ENCODE results near the gene CD96. TPM values are rescaled to one million over a fixed set of nuclear protein-coding genes. Genes with fewer than 3 reads are reported as not detected.

Gene CD96
- total RNA-seq, 1 experiment from 2014 or later = not detected

DNA sequence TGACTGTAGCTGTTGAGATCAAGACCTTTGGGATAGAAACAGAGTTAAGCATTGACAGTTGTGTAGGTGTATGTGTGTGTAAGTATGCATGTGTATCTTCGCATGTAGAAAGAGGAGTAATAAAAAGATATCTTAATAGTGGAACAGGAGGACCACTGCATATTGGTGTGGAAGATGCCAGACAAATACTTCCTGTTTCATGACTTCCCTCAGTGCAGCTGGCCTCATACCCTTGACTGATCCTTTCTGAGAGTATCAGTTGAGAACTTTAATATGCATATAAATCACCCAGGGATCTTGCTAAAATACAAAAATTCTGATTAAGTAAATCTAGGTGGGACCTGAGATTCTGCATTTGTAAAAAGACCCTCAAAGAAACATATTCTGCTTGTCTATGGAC, 61.7 kb downstream of the CD96 start:
- Histone ChIP-seq H3K9me3 (ENCODE audit: low read length) (no peaks in the 10 kb centered on the region), H3K9me2 (replicated peaks; ENCODE audit: insufficient read depth, low read length) (no peaks in the 10 kb centered on the region), H3K79me2 (ENCODE audit: low read length) (no peaks in the 10 kb centered on the region), H4K20me1 (ENCODE audit: insufficient read depth, low read depth, low read length) (no peaks in the 10 kb centered on the region), H3K27ac (ENCODE audit: low read length) (no peak overlapping the region), H3K27me3 (ENCODE audit: low read length) (no peaks in the 10 kb centered on the region), H3K9ac (ENCODE audit: low read length) (no peak overlapping the region), H3K4me3 (ENCODE audit: low read length) (no peak overlapping the region), H3K4me1 (ENCODE audit: low read length) (peaks cover 7% of the 10 kb centered on the region), H2AFZ (ENCODE audit: low read length) (no peak overlapping the region; the same call in 1 of the 2 replicates), H3K4me2 (ENCODE audit: low read depth, low read length, poor library complexity, severe bottlenecking) (no peak overlapping the region), H3K36me3 (ENCODE audit: insufficient read depth, low read length) (no peaks in the 10 kb centered on the region)
- no peak for DNase-seq

GRCh38 chr3:111604119-111604518, 62.1 kb downstream of the CD96 start:
- DNase-seq = no peak
- no peak overlapping the region for H3K27ac ChIP-seq (ENCODE audit: low read length)

DNA sequence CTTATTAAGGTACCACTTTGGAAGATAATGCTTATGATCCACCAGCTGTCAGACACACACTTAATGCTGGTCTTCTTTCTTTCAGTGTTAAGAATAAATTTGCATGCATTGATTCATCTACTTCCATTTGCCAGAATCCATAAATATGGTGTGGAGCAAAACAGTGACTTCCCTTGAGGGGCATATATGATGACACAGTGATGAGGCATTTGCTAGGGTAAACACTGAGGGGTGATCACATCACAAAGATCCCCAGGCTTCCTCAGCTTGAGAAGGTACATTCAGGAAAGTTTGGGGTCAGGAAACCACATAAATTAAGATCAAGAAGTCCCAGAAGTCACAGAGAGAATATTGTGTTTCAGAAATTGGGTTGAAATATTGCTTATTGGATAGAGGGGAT, 63.0 kb downstream of the CD96 start:
- no peaks in the 10 kb centered on the region for H4K20me1 ChIP-seq (ENCODE audit: insufficient read depth, low read depth, low read length)
- no peak overlapping the region for H2AFZ ChIP-seq (ENCODE audit: low read length)
- no peak overlapping the region for H3K4me3 ChIP-seq (ENCODE audit: low read length)
- no peak overlapping the region for H3K27ac ChIP-seq (ENCODE audit: low read length)
- no peak overlapping the region for H3K9ac ChIP-seq (ENCODE audit: low read length)
- no peak for DNase-seq
- H3K36me3 ChIP-seq (ENCODE audit: insufficient read depth, low read length) = no peaks in the 10 kb centered on the region
- no peak overlapping the region for H3K4me2 ChIP-seq (ENCODE audit: low read depth, low read length, poor library complexity, severe bottlenecking)
- no peaks in the 10 kb centered on the region for H3K9me3 ChIP-seq (ENCODE audit: low read length)
- H3K4me1 ChIP-seq (ENCODE audit: low read length) = peaks cover 7% of the 10 kb centered on the region
- no peaks in the 10 kb centered on the region for H3K9me2 ChIP-seq (replicated peaks; ENCODE audit: insufficient read depth, low read length)
- no peaks in the 10 kb centered on the region for H3K27me3 ChIP-seq (ENCODE audit: low read length)
- H3K79me2 ChIP-seq (ENCODE audit: low read length) = no peaks in the 10 kb centered on the region

More at GRCh38 chr3:111604119-111604518, 62.1 kb downstream of the CD96 start:
- Histone ChIP-seq H3K36me3 (ENCODE audit: insufficient read depth, low read length) (no peaks in the 10 kb centered on the region), H3K4me1 (ENCODE audit: low read length) (peaks cover 7% of the 10 kb centered on the region), H3K9me3 (ENCODE audit: low read length) (no peaks in the 10 kb centered on the region), H3K4me2 (ENCODE audit: low read depth, low read length, poor library complexity, severe bottlenecking) (no peak overlapping the region), H3K9ac (ENCODE audit: low read length) (no peak overlapping the region), H3K79me2 (ENCODE audit: low read length) (no peaks in the 10 kb centered on the region), H3K9me2 (replicated peaks; ENCODE audit: insufficient read depth, low read length) (no peaks in the 10 kb centered on the region), H4K20me1 (ENCODE audit: insufficient read depth, low read depth, low read length) (no peaks in the 10 kb centered on the region), H3K27me3 (ENCODE audit: low read length) (no peaks in the 10 kb centered on the region), H2AFZ (ENCODE audit: low read length) (no peak overlapping the region), H3K4me3 (ENCODE audit: low read length) (no peak overlapping the region)

DNA sequence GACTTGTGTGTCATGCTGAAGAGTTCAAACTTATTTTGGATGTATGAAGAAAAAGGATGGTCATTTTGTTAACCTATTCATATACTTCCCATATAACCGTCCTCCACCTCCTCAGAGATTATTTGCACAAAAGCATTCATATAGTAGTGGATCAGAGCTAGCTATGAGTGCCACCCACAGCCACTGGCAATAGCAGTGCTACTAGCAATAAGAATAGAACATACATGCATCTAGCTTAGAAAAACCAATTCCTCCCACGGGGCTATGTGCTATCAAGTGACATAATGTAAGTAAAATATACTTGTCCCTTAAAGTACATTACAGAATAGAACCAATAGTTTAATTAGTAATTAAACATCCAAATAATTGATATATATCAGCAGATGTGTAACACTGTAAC, 63.5 kb downstream of the CD96 start:
- no peaks in the 10 kb centered on the region for H4K20me1 ChIP-seq (ENCODE audit: insufficient read depth, low read depth, low read length)
- no peaks in the 10 kb centered on the region for H3K79me2 ChIP-seq (ENCODE audit: low read length)
- no peaks in the 10 kb centered on the region for H3K9me2 ChIP-seq (replicated peaks; ENCODE audit: insufficient read depth, low read length)
- H3K9me3 ChIP-seq (ENCODE audit: low read length) = no peaks in the 10 kb centered on the region
- H3K9ac ChIP-seq (ENCODE audit: low read length) = no peak overlapping the region
- no peaks in the 10 kb centered on the region for H3K36me3 ChIP-seq (ENCODE audit: insufficient read depth, low read length)
- H2AFZ ChIP-seq (ENCODE audit: low read length) = no peak overlapping the region
- no peak overlapping the region for H3K4me3 ChIP-seq (ENCODE audit: low read length)
- H3K4me1 ChIP-seq (ENCODE audit: low read length) = peaks cover 10% of the 10 kb centered on the region
- H3K4me2 ChIP-seq (ENCODE audit: low read depth, low read length, poor library complexity, severe bottlenecking) = no peak overlapping the region
- DNase-seq = no peak
- no peak overlapping the region for H3K27ac ChIP-seq (ENCODE audit: low read length)
- no peaks in the 10 kb centered on the region for H3K27me3 ChIP-seq (ENCODE audit: low read length)

DNA sequence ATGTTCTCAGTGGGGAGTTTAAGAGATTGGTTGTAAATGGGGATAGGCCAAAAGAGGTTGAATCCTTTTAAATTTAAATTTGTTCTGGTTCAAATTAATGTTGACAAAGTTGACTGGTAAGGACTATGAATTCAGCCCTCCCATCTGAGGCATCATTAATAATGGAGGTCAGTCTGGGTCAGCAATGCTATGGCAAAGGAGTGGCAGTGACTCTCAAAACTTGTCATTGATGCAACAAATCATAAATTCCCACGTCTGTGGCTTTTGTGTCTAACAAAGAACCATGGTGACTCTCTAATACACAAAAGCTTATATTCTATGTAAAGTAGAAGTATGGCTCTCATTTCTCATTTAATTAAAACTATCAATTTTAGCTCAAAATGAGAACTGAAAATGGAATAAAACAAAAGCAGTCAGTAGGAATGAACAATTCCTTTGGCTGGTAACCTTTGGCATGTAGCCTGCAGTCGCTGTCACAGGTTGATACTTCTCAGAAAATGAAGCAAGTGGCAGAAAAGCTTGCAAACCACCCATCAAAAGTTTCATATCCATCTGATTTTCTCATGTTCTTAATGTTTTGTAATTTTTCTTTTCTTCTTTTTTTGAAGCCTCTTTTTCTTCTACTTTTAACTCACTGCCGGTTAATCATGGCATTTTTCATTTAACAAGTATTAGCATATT, 65.4 kb downstream of the CD96 start:
- no peaks in the 10 kb centered on the region for H3K79me2 ChIP-seq (ENCODE audit: low read length)
- no peak overlapping the region for H3K27ac ChIP-seq (ENCODE audit: low read length)
- DNase-seq = peak; percentile 35
- H3K27me3 ChIP-seq (ENCODE audit: low read length) = no peaks in the 10 kb centered on the region
- no peaks in the 10 kb centered on the region for H3K36me3 ChIP-seq (ENCODE audit: insufficient read depth, low read length)
- peaks cover 10% of the 10 kb centered on the region for H3K4me1 ChIP-seq (ENCODE audit: low read length)
- no peaks in the 10 kb centered on the region for H4K20me1 ChIP-seq (ENCODE audit: insufficient read depth, low read depth, low read length)
- no peak overlapping the region for H2AFZ ChIP-seq (ENCODE audit: low read length)
- H3K4me3 ChIP-seq (ENCODE audit: low read length) = no peak overlapping the region
- no peak overlapping the region for H3K9ac ChIP-seq (ENCODE audit: low read length)
- no peak overlapping the region for H3K4me2 ChIP-seq (ENCODE audit: low read depth, low read length, poor library complexity, severe bottlenecking)
- H3K9me3 ChIP-seq (ENCODE audit: low read length) = no peaks in the 10 kb centered on the region
- no peaks in the 10 kb centered on the region for H3K9me2 ChIP-seq (replicated peaks; ENCODE audit: insufficient read depth, low read length)

GRCh38 chr3:111608383-111608782, 66.4 kb downstream of the CD96 start:
- no peaks in the 10 kb centered on the region for H3K36me3 ChIP-seq (ENCODE audit: insufficient read depth, low read length)
- peaks cover 8% of the 10 kb centered on the region for H3K4me1 ChIP-seq (ENCODE audit: low read length)
- no peak overlapping the region for H3K9ac ChIP-seq (ENCODE audit: low read length)
- DNase-seq = no peak
- no peaks in the 10 kb centered on the region for H3K9me3 ChIP-seq (ENCODE audit: low read length)
- no peaks in the 10 kb centered on the region for H3K79me2 ChIP-seq (ENCODE audit: low read length)
- H3K4me3 ChIP-seq (ENCODE audit: low read length) = no peak overlapping the region
- no peak overlapping the region for H3K27ac ChIP-seq (ENCODE audit: low read length)
- H3K4me2 ChIP-seq (ENCODE audit: low read depth, low read length, poor library complexity, severe bottlenecking) = no peak overlapping the region
- no peak overlapping the region for H2AFZ ChIP-seq (ENCODE audit: low read length)
- H3K9me2 ChIP-seq (replicated peaks; ENCODE audit: insufficient read depth, low read length) = no peaks in the 10 kb centered on the region
- no peaks in the 10 kb centered on the region for H3K27me3 ChIP-seq (ENCODE audit: low read length)
- no peaks in the 10 kb centered on the region for H4K20me1 ChIP-seq (ENCODE audit: insufficient read depth, low read depth, low read length)

DNA sequence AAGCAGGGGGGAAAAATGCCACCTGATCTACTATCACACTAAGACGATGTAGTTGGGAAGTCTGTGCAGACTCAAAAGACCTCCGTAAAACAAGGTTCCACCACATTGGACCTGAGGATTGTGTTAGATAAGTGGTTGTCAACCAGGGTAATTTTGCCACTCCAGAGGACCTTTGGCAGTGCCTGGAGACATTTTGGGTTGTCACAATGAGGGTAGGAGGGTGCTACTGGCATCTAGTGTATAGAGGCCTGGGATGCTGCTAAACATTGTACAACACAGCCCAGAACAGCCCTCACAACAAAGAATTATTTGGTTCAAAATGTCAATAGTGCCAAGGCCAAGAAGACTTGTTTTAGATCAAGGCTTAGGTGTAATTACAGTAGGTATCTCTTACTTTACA, 67.7 kb downstream of the CD96 start:
- Histone ChIP-seq H3K27ac (ENCODE audit: low read length) (no peak overlapping the region), H3K4me2 (ENCODE audit: low read depth, low read length, poor library complexity, severe bottlenecking) (no peak overlapping the region), H3K79me2 (ENCODE audit: low read length) (no peaks in the 10 kb centered on the region), H3K9me3 (ENCODE audit: low read length) (no peaks in the 10 kb centered on the region), H2AFZ (ENCODE audit: low read length) (no peak overlapping the region), H3K27me3 (ENCODE audit: low read length) (no peaks in the 10 kb centered on the region), H3K9ac (ENCODE audit: low read length) (no peak overlapping the region), H3K9me2 (replicated peaks; ENCODE audit: insufficient read depth, low read length) (no peaks in the 10 kb centered on the region), H3K4me1 (ENCODE audit: low read length) (peaks cover 3% of the 10 kb centered on the region; the same call in 1 of the 2 replicates), H4K20me1 (ENCODE audit: insufficient read depth, low read depth, low read length) (no peaks in the 10 kb centered on the region), H3K36me3 (ENCODE audit: insufficient read depth, low read length) (no peaks in the 10 kb centered on the region), H3K4me3 (ENCODE audit: low read length) (no peak overlapping the region)
- no peak for DNase-seq

GRCh38 chr3:111610189-111610588, 68.2 kb downstream of the CD96 start:
- Histone ChIP-seq H3K79me2 (ENCODE audit: low read length) (no peaks in the 10 kb centered on the region), H3K4me3 (ENCODE audit: low read length) (no peak overlapping the region), H3K9me3 (ENCODE audit: low read length) (no peaks in the 10 kb centered on the region), H3K4me1 (ENCODE audit: low read length) (peaks cover 3% of the 10 kb centered on the region; the same call in 1 of the 2 replicates), H3K9ac (ENCODE audit: low read length) (no peak overlapping the region), H3K36me3 (ENCODE audit: insufficient read depth, low read length) (no peaks in the 10 kb centered on the region), H2AFZ (ENCODE audit: low read length) (no peak overlapping the region), H3K4me2 (ENCODE audit: low read depth, low read length, poor library complexity, severe bottlenecking) (no peak overlapping the region), H4K20me1 (ENCODE audit: insufficient read depth, low read depth, low read length) (no peaks in the 10 kb centered on the region), H3K9me2 (replicated peaks; ENCODE audit: insufficient read depth, low read length) (no peaks in the 10 kb centered on the region), H3K27me3 (ENCODE audit: low read length) (no peaks in the 10 kb centered on the region), H3K27ac (ENCODE audit: low read length) (no peak overlapping the region)
- DNase-seq = peak; percentile 51

All from Karpas-422 (cell line).